Measurements from ENCODE around the gene GPRC5C.

Gene GPRC5C

GRCh38 chr17:74455821-74456220, 23.9 kb downstream of the GPRC5C start:
- Histone ChIP-seq H3K27ac (ENCODE audit: extremely low read depth, low read depth, low read length) (no peak overlapping the region), H3K4me3 (ENCODE audit: low read depth, low read length) (no peak overlapping the region), H3K9me3 (ENCODE audit: control insufficient read depth, insufficient read depth, low read depth, low read length) (no peaks in the 10 kb centered on the region), H3K36me3 (ENCODE audit: control insufficient read depth in 2 of 2, insufficient read depth in 1 of 2, low read length in 2 of 2) (no peaks in the 10 kb centered on the region), H3K4me1 (ENCODE audit: control insufficient read depth, insufficient read depth, low read length) (peaks cover 8% of the 10 kb centered on the region)
- CTCF ChIA-PET: interaction anchor here (0.7 to 11.7 kb wide), 14 partner anchors 11 to 403 kb away, joined by 3 to 453 read pairs (median 4); partner anchors contain the start of genes BTBD17 and CD300A
- POLR2A ChIA-PET: interaction anchor here (1.0 to 2.3 kb wide), 3 partner anchors 13 to 76 kb away, joined by 3 to 16 read pairs (median 4); no protein-coding TSS in a partner anchor
- no peak for TF ChIP-seq PATZ1 (tag by site-specific recombination; IDR thresholded peaks at IDR 0.05)
- no peak for TF ChIP-seq ZNF19 (tag by site-specific recombination; IDR thresholded peaks at IDR 0.05; ENCODE audit: low read depth)
- TF ChIP-seq ZNF48 (tag by site-specific recombination; IDR thresholded peaks at IDR 0.05): no peak
- TF ChIP-seq ZNF692 (tag by site-specific recombination; IDR thresholded peaks at IDR 0.05): no peak
- no peak for TF ChIP-seq ZFP3 (tag by site-specific recombination; IDR thresholded peaks at IDR 0.05; ENCODE audit: low read depth)
- TF ChIP-seq ZNF785 (tag by site-specific recombination; IDR thresholded peaks at IDR 0.05): no peak
- no peak for TF ChIP-seq ZNF621 (tag by site-specific recombination; IDR thresholded peaks at IDR 0.05)
- TF ChIP-seq ZNF223 (tag by site-specific recombination; IDR thresholded peaks at IDR 0.05): no peak
- TF ChIP-seq ZNF174 (tag by site-specific recombination; IDR thresholded peaks at IDR 0.05): no peak
- no peak for TF ChIP-seq ZNF639 (tag by site-specific recombination; IDR thresholded peaks at IDR 0.05)
- no peak for TF ChIP-seq PRDM1 (tag by site-specific recombination; IDR thresholded peaks at IDR 0.05)
- TF ChIP-seq ZBTB8A (tag by site-specific recombination; IDR thresholded peaks at IDR 0.05): no peak
- no peak for TF ChIP-seq ZNF518A (tag by site-specific recombination; conservative IDR thresholded peaks at IDR 0.05; ENCODE audit: low read depth)
- no peak for TF ChIP-seq FEZF1 (tag by site-specific recombination; IDR thresholded peaks at IDR 0.05)
- TF ChIP-seq ZBTB17 (tag by site-specific recombination; IDR thresholded peaks at IDR 0.05): no peak
